Measurements from ENCODE around the gene C16orf95.

GRCh38 chr16:87366930-87367329 lies 49.7 kb upstream of the C16orf95 start:
- no peak for TF ChIP-seq CTCF (IDR thresholded peaks at IDR 0.05; ENCODE audit: low read depth, low read length, missing input control)
- no peak for TF ChIP-seq GABPA (IDR thresholded peaks at IDR 0.05 in 1 of 2, conservative IDR thresholded peaks at IDR 0.05 in 1 of 2)
- no peak for TF ChIP-seq TAF1 (conservative IDR thresholded peaks at IDR 0.05)
- TF ChIP-seq JUND (IDR thresholded peaks at IDR 0.05), result no peak
- no peak for TF ChIP-seq FOXA1 (IDR thresholded peaks at IDR 0.05)
- TF ChIP-seq, protein P1, sequence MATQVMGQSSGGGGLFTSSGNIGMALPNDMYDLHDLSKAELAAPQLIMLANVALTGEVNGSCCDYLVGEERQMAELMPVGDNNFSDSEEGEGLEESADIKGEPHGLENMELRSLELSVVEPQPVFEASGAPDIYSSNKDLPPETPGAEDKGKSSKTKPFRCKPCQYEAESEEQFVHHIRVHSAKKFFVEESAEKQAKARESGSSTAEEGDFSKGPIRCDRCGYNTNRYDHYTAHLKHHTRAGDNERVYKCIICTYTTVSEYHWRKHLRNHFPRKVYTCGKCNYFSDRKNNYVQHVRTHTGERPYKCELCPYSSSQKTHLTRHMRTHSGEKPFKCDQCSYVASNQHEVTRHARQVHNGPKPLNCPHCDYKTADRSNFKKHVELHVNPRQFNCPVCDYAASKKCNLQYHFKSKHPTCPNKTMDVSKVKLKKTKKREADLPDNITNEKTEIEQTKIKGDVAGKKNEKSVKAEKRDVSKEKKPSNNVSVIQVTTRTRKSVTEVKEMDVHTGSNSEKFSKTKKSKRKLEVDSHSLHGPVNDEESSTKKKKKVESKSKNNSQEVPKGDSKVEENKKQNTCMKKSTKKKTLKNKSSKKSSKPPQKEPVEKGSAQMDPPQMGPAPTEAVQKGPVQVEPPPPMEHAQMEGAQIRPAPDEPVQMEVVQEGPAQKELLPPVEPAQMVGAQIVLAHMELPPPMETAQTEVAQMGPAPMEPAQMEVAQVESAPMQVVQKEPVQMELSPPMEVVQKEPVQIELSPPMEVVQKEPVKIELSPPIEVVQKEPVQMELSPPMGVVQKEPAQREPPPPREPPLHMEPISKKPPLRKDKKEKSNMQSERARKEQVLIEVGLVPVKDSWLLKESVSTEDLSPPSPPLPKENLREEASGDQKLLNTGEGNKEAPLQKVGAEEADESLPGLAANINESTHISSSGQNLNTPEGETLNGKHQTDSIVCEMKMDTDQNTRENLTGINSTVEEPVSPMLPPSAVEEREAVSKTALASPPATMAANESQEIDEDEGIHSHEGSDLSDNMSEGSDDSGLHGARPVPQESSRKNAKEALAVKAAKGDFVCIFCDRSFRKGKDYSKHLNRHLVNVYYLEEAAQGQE (IDR thresholded peaks at IDR 0.05), result no peak
- TF ChIP-seq, protein P2, sequence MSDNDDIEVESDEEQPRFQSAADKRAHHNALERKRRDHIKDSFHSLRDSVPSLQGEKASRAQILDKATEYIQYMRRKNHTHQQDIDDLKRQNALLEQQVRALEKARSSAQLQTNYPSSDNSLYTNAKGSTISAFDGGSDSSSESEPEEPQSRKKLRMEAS (IDR thresholded peaks at IDR 0.05), result no peak

Data from liver (tissue), 3 donors.